ENCODE results near the gene ENHO.

Gene ENHO

DNA sequence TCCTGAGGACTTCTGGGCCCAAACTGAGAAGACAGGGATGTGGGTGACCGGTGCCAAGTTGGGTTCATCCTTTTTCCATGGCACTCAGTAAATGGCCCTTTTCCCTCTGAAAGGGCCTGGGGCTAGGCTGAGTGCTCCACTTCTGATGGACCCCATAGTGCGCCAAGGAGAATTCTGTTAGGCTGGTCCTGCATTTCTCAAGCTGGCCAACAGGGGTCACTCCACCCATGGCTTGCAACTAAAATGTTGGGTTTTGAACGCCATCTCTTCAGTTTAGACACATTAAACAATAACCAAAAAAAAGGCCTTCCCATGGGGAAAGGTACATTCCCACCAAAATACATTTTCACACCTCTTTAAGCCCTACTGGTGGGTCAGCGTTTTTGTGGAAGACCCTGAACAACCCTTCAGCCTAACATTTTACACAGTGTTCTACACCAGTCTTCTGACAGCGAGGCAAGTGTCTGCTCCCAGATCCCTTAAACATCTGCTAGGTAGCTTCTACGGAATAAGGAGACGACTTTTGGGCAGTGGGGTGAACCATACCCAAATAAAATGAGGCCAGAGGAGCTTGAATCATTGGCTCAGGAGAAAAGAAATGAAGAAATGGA, 39.5 kb upstream of the ENHO start:
- Histone ChIP-seq H3K4me3 (replicated peaks; ENCODE audit: insufficient read depth, low read length) (no peak overlapping the region), H3K27me3 (ENCODE audit: insufficient read depth, poor library complexity, severe bottlenecking) (peaks cover 19% of the 10 kb centered on the region), H3K27ac (replicated peaks) (no peak overlapping the region)
- TF ChIP-seq, protein P1, sequence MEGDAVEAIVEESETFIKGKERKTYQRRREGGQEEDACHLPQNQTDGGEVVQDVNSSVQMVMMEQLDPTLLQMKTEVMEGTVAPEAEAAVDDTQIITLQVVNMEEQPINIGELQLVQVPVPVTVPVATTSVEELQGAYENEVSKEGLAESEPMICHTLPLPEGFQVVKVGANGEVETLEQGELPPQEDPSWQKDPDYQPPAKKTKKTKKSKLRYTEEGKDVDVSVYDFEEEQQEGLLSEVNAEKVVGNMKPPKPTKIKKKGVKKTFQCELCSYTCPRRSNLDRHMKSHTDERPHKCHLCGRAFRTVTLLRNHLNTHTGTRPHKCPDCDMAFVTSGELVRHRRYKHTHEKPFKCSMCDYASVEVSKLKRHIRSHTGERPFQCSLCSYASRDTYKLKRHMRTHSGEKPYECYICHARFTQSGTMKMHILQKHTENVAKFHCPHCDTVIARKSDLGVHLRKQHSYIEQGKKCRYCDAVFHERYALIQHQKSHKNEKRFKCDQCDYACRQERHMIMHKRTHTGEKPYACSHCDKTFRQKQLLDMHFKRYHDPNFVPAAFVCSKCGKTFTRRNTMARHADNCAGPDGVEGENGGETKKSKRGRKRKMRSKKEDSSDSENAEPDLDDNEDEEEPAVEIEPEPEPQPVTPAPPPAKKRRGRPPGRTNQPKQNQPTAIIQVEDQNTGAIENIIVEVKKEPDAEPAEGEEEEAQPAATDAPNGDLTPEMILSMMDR (IDR thresholded peaks at IDR 0.05; ENCODE audit: insufficient read depth, low read length) = peak; percentile 71
- TF ChIP-seq, protein P2, sequence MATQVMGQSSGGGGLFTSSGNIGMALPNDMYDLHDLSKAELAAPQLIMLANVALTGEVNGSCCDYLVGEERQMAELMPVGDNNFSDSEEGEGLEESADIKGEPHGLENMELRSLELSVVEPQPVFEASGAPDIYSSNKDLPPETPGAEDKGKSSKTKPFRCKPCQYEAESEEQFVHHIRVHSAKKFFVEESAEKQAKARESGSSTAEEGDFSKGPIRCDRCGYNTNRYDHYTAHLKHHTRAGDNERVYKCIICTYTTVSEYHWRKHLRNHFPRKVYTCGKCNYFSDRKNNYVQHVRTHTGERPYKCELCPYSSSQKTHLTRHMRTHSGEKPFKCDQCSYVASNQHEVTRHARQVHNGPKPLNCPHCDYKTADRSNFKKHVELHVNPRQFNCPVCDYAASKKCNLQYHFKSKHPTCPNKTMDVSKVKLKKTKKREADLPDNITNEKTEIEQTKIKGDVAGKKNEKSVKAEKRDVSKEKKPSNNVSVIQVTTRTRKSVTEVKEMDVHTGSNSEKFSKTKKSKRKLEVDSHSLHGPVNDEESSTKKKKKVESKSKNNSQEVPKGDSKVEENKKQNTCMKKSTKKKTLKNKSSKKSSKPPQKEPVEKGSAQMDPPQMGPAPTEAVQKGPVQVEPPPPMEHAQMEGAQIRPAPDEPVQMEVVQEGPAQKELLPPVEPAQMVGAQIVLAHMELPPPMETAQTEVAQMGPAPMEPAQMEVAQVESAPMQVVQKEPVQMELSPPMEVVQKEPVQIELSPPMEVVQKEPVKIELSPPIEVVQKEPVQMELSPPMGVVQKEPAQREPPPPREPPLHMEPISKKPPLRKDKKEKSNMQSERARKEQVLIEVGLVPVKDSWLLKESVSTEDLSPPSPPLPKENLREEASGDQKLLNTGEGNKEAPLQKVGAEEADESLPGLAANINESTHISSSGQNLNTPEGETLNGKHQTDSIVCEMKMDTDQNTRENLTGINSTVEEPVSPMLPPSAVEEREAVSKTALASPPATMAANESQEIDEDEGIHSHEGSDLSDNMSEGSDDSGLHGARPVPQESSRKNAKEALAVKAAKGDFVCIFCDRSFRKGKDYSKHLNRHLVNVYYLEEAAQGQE (IDR thresholded peaks at IDR 0.05; ENCODE audit: insufficient replicate concordance, low read depth) = no peak
- peak in 1 of 2 experiments; percentile 9 for DNase-seq (ENCODE audit: low read depth in 1 of 2, low spot score in 1 of 2)

DNA sequence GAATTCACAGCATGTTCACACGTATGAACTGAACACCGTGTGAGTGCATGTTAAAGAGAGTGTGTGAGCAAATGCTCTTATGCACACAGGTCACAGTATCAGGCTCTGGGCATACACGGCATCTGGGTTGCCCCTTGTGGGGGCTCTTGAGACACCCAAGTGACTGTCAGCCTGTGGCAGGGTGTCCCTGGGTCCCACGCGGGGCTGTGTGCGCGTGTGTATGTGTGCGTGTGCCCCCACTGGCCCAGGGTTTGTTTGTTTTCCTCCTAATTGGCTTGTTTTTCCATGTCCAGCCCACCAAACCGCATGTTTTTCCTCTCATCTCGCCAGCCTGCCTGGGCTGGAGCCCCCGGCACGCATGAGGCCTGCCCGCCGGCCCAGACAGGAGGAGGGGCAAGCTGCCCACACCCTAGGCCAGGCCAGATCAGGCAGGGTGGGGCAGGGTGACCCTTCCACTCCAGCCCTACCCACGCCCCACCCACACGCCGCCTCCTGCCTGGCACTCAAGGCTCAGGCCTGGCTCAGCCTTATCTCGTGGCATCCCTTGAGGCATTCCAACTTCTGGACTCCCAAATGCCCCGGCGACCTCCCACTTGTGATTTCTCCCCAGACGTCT, 37.9 kb upstream of the ENHO start:
- Histone ChIP-seq H3K4me3 (replicated peaks; ENCODE audit: insufficient read depth, low read length) (no peak overlapping the region), H3K27me3 (ENCODE audit: insufficient read depth, poor library complexity, severe bottlenecking) (peaks cover 19% of the 10 kb centered on the region), H3K27ac (replicated peaks) (no peak overlapping the region)
- TF ChIP-seq, protein P2 (IDR thresholded peaks at IDR 0.05; ENCODE audit: insufficient replicate concordance, low read depth) = no peak
- TF ChIP-seq, protein P1 (IDR thresholded peaks at IDR 0.05; ENCODE audit: insufficient read depth, low read length) = no peak
- TF ChIP-seq GABPA (IDR thresholded peaks at IDR 0.05; ENCODE audit: low read depth) (no peak), SPI1 (IDR thresholded peaks at IDR 0.05; ENCODE audit: borderline replicate concordance, low read depth) (no peak), POLR2AphosphoS5 (IDR thresholded peaks at IDR 0.05; ENCODE audit: low read depth) (no peak)
- DNase-seq (ENCODE audit: low read depth in 1 of 2, low spot score in 1 of 2) = no peak

DNA sequence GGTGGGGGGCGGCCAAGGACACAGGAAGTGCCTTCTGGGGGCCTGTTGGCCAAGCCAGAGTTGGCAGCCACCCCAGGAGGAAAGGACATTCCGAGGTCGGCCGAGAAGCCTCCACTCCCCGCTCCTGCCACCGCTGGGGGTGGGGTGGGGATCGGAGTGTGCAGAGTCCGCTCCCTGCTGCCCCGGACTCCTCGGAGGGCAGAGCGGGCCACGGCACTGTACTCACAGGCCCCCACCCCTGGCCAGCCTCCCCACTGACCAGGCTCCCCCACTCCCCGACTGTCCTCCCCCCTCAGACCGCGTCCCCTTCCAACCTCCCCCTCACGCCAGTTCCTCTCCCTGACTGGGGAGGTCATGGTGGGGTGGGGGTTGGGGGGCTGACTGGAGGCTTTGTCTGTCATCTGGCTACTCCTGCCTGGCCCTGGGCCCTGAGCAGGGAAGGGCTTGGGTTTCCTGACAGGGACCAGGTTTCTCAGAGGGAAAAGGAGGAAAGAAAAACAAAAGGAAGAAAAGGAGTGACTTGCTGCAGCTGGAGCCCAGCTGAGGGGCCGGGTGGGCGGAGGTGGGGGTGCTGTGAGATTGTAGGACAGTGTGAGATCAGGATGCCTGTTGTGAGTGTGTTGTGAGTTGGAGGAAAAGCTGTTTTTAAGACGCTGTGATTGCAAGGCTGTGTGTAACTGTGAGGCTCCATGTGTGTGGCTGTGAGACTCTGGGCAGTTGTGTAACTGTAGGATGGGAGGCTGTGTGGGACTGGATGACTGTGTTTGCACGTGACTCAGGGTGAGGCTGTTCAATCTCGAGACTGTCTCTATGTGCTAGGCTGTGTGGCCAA, 37.0 kb upstream of the ENHO start:
- no peak overlapping the region for H3K27ac ChIP-seq (replicated peaks)
- H3K4me3 ChIP-seq (replicated peaks; ENCODE audit: insufficient read depth, low read length) = no peak overlapping the region
- TF ChIP-seq GABPA (IDR thresholded peaks at IDR 0.05; ENCODE audit: low read depth) = no peak
- TF ChIP-seq, protein P1 (IDR thresholded peaks at IDR 0.05; ENCODE audit: insufficient read depth, low read length) = no peak
- TF ChIP-seq POLR2AphosphoS5 (IDR thresholded peaks at IDR 0.05; ENCODE audit: low read depth) = no peak
- no peak for TF ChIP-seq SPI1 (IDR thresholded peaks at IDR 0.05; ENCODE audit: borderline replicate concordance, low read depth)
- TF ChIP-seq, protein P2 (IDR thresholded peaks at IDR 0.05; ENCODE audit: insufficient replicate concordance, low read depth) = no peak
- no peak for DNase-seq (ENCODE audit: low read depth in 1 of 2, low spot score in 1 of 2)
- peaks cover 17% of the 10 kb centered on the region for H3K27me3 ChIP-seq (ENCODE audit: insufficient read depth, poor library complexity, severe bottlenecking)
